ENCODE results near the gene CLCNKA.

DNA sequence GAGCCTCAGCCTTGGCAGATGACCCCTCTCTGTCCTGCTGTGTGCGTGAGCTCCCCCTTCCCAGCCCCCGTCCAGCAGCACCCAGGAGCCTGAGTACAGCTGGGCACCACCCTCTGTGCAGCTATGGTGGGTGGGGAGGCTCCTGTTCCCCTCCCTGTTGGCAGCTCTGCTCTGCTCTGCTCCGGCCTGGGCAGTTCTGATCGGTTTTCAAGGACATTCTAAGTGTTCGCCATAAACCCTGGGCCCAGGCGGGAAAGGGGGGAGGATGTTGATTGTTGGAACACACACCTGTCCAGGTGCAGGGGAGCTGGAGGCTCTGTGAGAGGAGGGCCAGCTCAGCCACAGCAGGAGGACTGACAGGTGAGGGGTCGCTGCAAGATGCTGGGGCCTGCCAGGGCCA is 21.7 kb downstream of the CLCNKA start, which contains the start of gene CLCNKB:
- TF ChIP-seq, protein P1, sequence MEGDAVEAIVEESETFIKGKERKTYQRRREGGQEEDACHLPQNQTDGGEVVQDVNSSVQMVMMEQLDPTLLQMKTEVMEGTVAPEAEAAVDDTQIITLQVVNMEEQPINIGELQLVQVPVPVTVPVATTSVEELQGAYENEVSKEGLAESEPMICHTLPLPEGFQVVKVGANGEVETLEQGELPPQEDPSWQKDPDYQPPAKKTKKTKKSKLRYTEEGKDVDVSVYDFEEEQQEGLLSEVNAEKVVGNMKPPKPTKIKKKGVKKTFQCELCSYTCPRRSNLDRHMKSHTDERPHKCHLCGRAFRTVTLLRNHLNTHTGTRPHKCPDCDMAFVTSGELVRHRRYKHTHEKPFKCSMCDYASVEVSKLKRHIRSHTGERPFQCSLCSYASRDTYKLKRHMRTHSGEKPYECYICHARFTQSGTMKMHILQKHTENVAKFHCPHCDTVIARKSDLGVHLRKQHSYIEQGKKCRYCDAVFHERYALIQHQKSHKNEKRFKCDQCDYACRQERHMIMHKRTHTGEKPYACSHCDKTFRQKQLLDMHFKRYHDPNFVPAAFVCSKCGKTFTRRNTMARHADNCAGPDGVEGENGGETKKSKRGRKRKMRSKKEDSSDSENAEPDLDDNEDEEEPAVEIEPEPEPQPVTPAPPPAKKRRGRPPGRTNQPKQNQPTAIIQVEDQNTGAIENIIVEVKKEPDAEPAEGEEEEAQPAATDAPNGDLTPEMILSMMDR (conservative IDR thresholded peaks at IDR 0.05): no peak
- no peak for TF ChIP-seq ZFX (IDR thresholded peaks at IDR 0.05)

All from C4-2B (cell line).